ENCODE results near the gene KRTAP4-7.
"Not testable (repeated sequence)": the region's sequence is repeated elsewhere in the genome, so short reads cannot be mapped to it uniquely, and the experiment has no call there.

Gene KRTAP4-7

DNA sequence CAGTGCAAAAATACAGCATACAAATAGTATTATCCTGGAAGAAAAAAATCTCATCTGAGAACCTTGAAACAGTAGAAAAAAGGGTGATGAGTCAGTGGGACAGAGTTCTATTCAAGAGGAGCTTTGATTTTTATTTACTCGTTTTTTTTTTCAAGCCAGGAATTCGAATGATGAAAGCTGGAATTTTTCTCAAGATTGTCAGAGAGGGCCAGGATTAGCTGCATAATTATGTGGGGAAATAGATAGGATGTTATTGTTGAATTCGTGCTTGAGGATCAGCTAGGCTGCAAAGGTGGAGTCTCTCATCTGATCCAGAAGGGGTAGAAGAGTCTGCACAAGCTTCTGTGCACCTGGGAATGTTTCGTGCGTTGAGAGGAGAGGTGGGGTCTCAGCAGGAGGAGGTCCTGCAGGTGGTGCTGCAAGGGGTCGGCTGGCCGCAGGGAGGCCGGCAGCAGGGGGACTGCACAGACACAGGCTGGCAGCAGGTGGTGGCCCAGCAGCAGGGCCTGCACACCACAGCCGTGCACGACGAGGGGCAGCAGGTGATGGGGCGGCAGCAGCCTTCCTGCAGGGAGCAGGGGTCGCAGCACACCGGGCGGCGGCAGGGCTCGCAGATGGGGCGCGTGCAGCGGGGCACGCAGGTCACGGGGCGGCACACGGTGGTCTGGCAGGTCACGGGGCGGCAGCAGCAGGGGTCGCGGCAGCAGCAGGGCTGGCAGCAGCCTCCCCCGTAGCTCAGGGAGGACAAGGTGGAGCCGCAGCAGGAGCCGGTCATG is 24.5 kb upstream of the KRTAP4-7 start:
- not testable (repeated sequence) for H3K9me3 Mint-ChIP-seq; H3K4me3 Mint-ChIP-seq; H3K36me3 Mint-ChIP-seq; H3K27ac Mint-ChIP-seq; H3K4me1 Mint-ChIP-seq; DNase-seq (ENCODE audit: low spot score in 2 of 2); ATAC-seq

GRCh38 chr17:41060052-41060604 is 23.8 kb upstream of the KRTAP4-7 start, which contains the start of gene KRTAP2-3:
TSS of gene KRTAP2-3 (minus strand) at chr17:41060114. CDS start at chr17:41060050, 64 bp downstream.
- Mint-ChIP-seq H3K4me3 (no peak within 1 kb of the TSS), H3K4me1 (peaks cover 5% of the 10 kb centered on the region), H3K9me3 (peaks cover 2% of the 10 kb centered on the region), H3K27ac (no peak within 1 kb of the TSS), H3K36me3 (no peaks in the 10 kb centered on the region)
- no peak for DNase-seq (ENCODE audit: low spot score in 2 of 2)
- ATAC-seq, result peak; percentile 13

DNA sequence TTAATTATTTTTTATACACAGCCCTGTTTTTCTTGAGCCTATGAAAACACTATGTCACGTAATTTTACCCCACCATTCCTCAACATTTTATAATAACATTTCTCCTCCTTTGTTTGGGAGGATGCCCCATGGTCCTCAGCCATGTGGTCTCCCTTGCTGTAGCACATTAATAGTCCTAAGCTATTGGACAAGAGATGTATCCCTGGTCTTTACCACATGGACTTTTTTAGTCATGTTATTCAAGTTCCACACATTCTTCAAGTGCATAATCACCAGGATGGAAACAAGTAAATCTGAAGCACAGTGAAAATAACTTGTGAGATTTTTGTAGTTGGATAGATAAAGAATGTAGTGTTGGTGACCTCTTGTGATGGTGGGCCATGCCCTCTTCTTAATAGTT is 22.0 kb upstream of the KRTAP4-7 start:
- DNase-seq (ENCODE audit: low spot score in 2 of 2), result no peak

DNA sequence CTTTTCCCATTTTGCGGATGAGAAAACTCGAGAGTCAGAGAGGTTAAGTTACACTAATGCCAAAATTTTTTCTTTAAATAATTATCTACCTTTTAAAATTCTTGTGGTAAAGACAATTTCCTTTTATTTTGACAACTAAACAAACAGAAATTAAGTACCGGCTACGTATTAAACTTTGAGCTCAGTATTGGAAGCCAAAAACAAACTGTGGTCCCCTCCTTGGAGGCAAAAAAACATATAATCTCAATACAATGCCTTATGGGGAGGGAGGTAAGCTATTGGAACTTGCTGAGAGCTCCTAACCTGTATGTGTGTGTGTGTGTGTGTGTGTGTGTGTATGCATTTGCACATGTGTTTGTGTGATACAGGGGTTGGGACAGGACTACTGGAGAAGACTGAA is 20.5 kb upstream of the KRTAP4-7 start:
- no peak overlapping the region for H3K4me3 Mint-ChIP-seq
- peaks cover 5% of the 10 kb centered on the region for H3K4me1 Mint-ChIP-seq
- H3K27ac Mint-ChIP-seq, result no peak overlapping the region
- DNase-seq (ENCODE audit: low spot score in 2 of 2) (no peak), ATAC-seq (no peak)
- H3K9me3 Mint-ChIP-seq, result no peaks in the 10 kb centered on the region
- no peaks in the 10 kb centered on the region for H3K36me3 Mint-ChIP-seq

More for the DNA sequence above, 22.0 kb upstream of the KRTAP4-7 start:
- Mint-ChIP-seq H3K9me3 (peaks cover 2% of the 10 kb centered on the region), H3K4me3 (no peak overlapping the region), H3K27ac (no peak overlapping the region), H3K4me1 (peaks cover 5% of the 10 kb centered on the region), H3K36me3 (no peaks in the 10 kb centered on the region)
- ATAC-seq, result no peak

DNA sequence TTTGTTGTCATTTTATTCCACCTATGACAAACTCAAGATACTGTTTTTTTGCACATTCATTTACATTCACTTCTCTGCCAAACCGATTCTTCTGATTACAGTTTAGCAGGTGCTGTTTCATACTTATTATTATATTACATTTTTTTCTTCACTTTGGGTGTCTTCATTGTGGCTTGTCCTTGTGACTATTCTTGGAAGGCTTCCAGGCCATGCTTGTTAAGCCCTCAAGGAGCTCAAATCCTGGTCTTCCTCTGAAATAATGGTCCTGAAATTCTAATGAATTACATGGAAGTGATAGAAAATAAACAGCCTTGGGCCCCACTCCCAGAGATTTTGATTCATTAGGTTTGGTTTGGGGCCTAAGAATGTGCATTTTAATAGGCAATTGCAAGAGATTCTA is 19.6 kb upstream of the KRTAP4-7 start:
- H3K4me1 Mint-ChIP-seq, result peaks cover 3% of the 10 kb centered on the region
- H3K36me3 Mint-ChIP-seq, result no peaks in the 10 kb centered on the region
- DNase-seq (ENCODE audit: low spot score in 2 of 2) (no peak), ATAC-seq (no peak)
- no peak overlapping the region for H3K4me3 Mint-ChIP-seq
- H3K9me3 Mint-ChIP-seq, result no peaks in the 10 kb centered on the region
- no peak overlapping the region for H3K27ac Mint-ChIP-seq

GRCh38 chr17:41065016-41065689 is 18.8 kb upstream of the KRTAP4-7 start:
- H3K27ac Mint-ChIP-seq; H3K4me3 Mint-ChIP-seq; H3K36me3 Mint-ChIP-seq; H3K4me1 Mint-ChIP-seq; H3K9me3 Mint-ChIP-seq; DNase-seq (ENCODE audit: low spot score in 2 of 2); ATAC-seq: not testable (repeated sequence)

GRCh38 chr17:41065829-41066624 is 17.9 kb upstream of the KRTAP4-7 start, which contains the start of gene KRTAP2-4:
TSS of gene KRTAP2-4 (minus strand) at chr17:41065879. CDS start at chr17:41065845, 34 bp downstream.
- ATAC-seq (peak; percentile 63), DNase-seq (ENCODE audit: low spot score in 2 of 2) (no peak)
- Mint-ChIP-seq H3K36me3 (no peaks in the 10 kb centered on the region), H3K27ac (no peak within 1 kb of the TSS), H3K4me3 (no peak within 1 kb of the TSS), H3K9me3 (no peaks in the 10 kb centered on the region), H3K4me1 (no peaks in the 10 kb centered on the region)

- Mint-ChIP-seq H3K4me3 (no peak overlapping the region), H3K9me3 (no peaks in the 10 kb centered on the region), H3K27ac (no peak overlapping the region), H3K36me3 (no peaks in the 10 kb centered on the region), H3K4me1 (no peaks in the 10 kb centered on the region)
- ATAC-seq, result no peak
- no peak for DNase-seq (ENCODE audit: low spot score in 2 of 2)
Measured at GRCh38 chr17:41067281-41067680, 16.7 kb upstream of the KRTAP4-7 start.

GRCh38 chr17:41069031-41069430 is 14.9 kb upstream of the KRTAP4-7 start:
- Mint-ChIP-seq H3K4me1 (no peaks in the 10 kb centered on the region), H3K36me3 (no peaks in the 10 kb centered on the region), H3K27ac (no peak overlapping the region), H3K9me3 (no peaks in the 10 kb centered on the region), H3K4me3 (no peak overlapping the region)
- DNase-seq (ENCODE audit: low spot score in 2 of 2), result no peak
- no peak for ATAC-seq

- Mint-ChIP-seq H3K4me1 (no peaks in the 10 kb centered on the region), H3K9me3 (no peaks in the 10 kb centered on the region), H3K36me3 (no peaks in the 10 kb centered on the region), H3K27ac (no peak overlapping the region), H3K4me3 (no peak overlapping the region)
- no peak for DNase-seq (ENCODE audit: low spot score in 2 of 2)
- ATAC-seq, result no peak
Measured at GRCh38 chr17:41071606-41072360, 12.2 kb upstream of the KRTAP4-7 start.

DNA sequence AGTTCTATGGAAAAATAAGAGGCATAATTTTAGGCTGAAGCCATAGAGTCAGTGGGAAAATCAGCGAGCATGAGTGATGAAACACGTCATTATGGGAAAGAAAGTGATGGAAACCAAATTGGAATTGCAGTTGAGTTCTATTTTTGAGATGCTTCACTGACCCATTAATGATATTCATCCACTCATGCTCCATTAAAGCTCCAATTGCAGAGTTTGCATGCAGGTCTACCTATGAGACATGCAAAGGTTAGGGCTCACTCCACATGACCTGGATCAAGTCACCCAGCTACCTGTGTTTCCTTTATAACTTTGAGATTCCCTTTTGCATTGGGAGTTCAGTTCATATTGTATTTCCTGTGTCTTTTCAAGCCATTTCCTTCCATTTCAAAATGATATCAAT is 10.3 kb upstream of the KRTAP4-7 start:
- no peak overlapping the region for H3K4me3 Mint-ChIP-seq
- DNase-seq (ENCODE audit: low spot score in 2 of 2), result no peak
- no peak overlapping the region for H3K27ac Mint-ChIP-seq
- no peaks in the 10 kb centered on the region for H3K9me3 Mint-ChIP-seq
- no peak for ATAC-seq
- no peaks in the 10 kb centered on the region for H3K36me3 Mint-ChIP-seq
- H3K4me1 Mint-ChIP-seq, result no peaks in the 10 kb centered on the region

- H3K4me1 Mint-ChIP-seq, result no peaks in the 10 kb centered on the region
- ATAC-seq (no peak), DNase-seq (ENCODE audit: low spot score in 2 of 2) (no peak)
Measured at GRCh38 chr17:41076788-41077187, 7.2 kb upstream of the KRTAP4-7 start.

DNA sequence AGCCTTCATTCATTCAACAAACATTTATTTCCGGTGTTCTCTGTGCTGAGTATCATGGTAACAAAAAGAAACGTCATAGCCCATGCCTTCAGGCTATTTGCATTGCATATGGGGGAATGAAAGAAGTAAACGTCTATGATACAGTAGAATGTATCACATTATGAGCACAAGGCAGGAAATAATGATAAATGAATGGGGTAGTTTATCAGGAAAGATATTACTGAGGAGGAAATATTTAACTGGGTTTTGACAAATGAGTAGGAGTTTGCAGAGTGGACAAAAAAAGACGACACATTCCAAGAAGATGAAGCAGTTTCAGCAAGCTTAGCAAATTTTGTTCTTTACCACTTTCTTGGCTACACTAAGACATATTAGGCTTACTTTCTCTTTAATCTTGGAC is 1.3 kb upstream of the KRTAP4-7 start:
- no peak for ATAC-seq
- Mint-ChIP-seq H3K4me1 (no peaks in the 10 kb centered on the region), H3K36me3 (no peaks in the 10 kb centered on the region), H3K4me3 (no peak overlapping the region), H3K27ac (no peak overlapping the region), H3K9me3 (no peaks in the 10 kb centered on the region)
- DNase-seq (ENCODE audit: low spot score in 2 of 2), result no peak

More at GRCh38 chr17:41076788-41077187, 7.2 kb upstream of the KRTAP4-7 start:
- Mint-ChIP-seq H3K4me3 (no peak overlapping the region), H3K27ac (no peak overlapping the region), H3K36me3 (no peaks in the 10 kb centered on the region), H3K9me3 (no peaks in the 10 kb centered on the region)

- not testable (repeated sequence) for H3K9me3 Mint-ChIP-seq; H3K36me3 Mint-ChIP-seq; H3K4me3 Mint-ChIP-seq; H3K4me1 Mint-ChIP-seq; ATAC-seq; H3K27ac Mint-ChIP-seq; DNase-seq (ENCODE audit: low spot score in 2 of 2)
Measured at GRCh38 chr17:41083427-41083826, 523 bp upstream of the KRTAP4-7 start.

Measured in stimulated activated effector memory CD8-positive, alpha-beta T cell treated with anti-CD3 and anti-CD28 coated beads, Interleukin-12 subunit alpha, Interleukin-12 subunit beta, amount 100 ng/mL, for 72 hours (primary cell).